ENCODE results near the gene CCBE1.
"Not testable (repeated sequence)": the region's sequence is repeated elsewhere in the genome, so short reads cannot be mapped to it uniquely, and the experiment has no call there.

CCBE1 gene

GRCh38 chr18:59697236-59697932 is at the start of gene CCBE1:
CCBE1 (minus strand) TSS chr18:59697423.
- peaks cover 5% of the 10 kb centered on the region; the same call in 1 of the 2 replicates for H3K4me1 ChIP-seq (ENCODE audit: control insufficient read depth, insufficient read depth, low read length)
- no peak for DNase-seq (ENCODE audit: low read depth, low spot score)
- H3K27me3 ChIP-seq (ENCODE audit: control insufficient read depth, insufficient read depth, low read length): peaks cover 25% of the 10 kb centered on the region; the same call in 1 of the 2 replicates
- no peaks in the 10 kb centered on the region for H3K36me3 ChIP-seq (ENCODE audit: control insufficient read depth, insufficient read depth, low read length)
- no CpG with 5 or more reads among the region's 46 CpGs for WGBS (ENCODE audit: insufficient coverage, insufficient read length)
- H3K4me3 ChIP-seq (ENCODE audit: low read length): peak within 1 kb of the TSS; percentile 44; the same call in 1 of the 2 replicates
- no peaks in the 10 kb centered on the region for H3K9me3 ChIP-seq (ENCODE audit: control insufficient read depth, insufficient read depth, low read length)
- no peak within 1 kb of the TSS for H3K27ac ChIP-seq (ENCODE audit: low read length)

DNA sequence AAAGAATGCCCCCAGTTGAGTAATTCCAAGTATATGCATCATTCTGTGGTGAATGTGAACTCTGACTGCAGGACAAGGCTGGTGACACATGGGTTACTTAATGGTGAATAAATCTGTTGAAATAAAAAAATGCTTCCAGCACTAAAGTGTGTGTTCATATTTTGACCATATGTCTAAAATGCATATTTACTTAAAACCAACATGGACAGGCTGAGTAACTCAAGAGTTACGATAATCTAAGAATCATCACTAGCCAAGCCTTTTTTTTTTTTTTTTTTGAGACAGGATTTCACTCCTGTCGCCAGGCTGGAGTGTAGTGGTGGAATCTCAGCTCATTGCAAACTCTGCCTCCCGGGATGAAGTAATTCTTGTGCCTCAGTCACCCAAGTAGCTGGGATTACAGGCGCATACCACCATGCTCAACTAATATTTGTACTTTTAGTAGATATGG is 47.1 kb upstream of the CCBE1 start:
- DNase-seq (ENCODE audit: low read depth, low spot score): no peak
- Histone ChIP-seq H3K27me3 (ENCODE audit: control insufficient read depth, insufficient read depth, low read length) (no peaks in the 10 kb centered on the region), H3K4me1 (ENCODE audit: control insufficient read depth, insufficient read depth, low read length) (no peaks in the 10 kb centered on the region), H3K27ac (ENCODE audit: low read length) (no peak overlapping the region), H3K9me3 (ENCODE audit: control insufficient read depth, insufficient read depth, low read length) (no peaks in the 10 kb centered on the region), H3K4me3 (ENCODE audit: low read length) (no peak overlapping the region), H3K36me3 (ENCODE audit: control insufficient read depth, insufficient read depth, low read length) (no peaks in the 10 kb centered on the region)
- no CpG with 5 or more reads among the region's 4 CpGs for WGBS (ENCODE audit: insufficient coverage, insufficient read length)

- DNase-seq (ENCODE audit: low read depth, low spot score): no peak
- no CpG with 5 or more reads among the region's 3 CpGs for WGBS (ENCODE audit: insufficient coverage, insufficient read length)
- H3K27ac ChIP-seq (ENCODE audit: low read length): no peak overlapping the region
- no peaks in the 10 kb centered on the region for H3K4me1 ChIP-seq (ENCODE audit: control insufficient read depth, insufficient read depth, low read length)
- H3K4me3 ChIP-seq (ENCODE audit: low read length): no peak overlapping the region
- H3K27me3 ChIP-seq (ENCODE audit: control insufficient read depth, insufficient read depth, low read length): no peaks in the 10 kb centered on the region
- H3K36me3 ChIP-seq (ENCODE audit: control insufficient read depth, insufficient read depth, low read length): no peaks in the 10 kb centered on the region
- no peaks in the 10 kb centered on the region for H3K9me3 ChIP-seq (ENCODE audit: control insufficient read depth, insufficient read depth, low read length)
These were observed 46.3 kb upstream of the CCBE1 start for GRCh38 chr18:59743566-59743965.

GRCh38 chr18:59742325-59743111 is 45.3 kb upstream of the CCBE1 start:
- no peak overlapping the region for H3K27ac ChIP-seq (ENCODE audit: low read length)
- H3K4me1 ChIP-seq (ENCODE audit: control insufficient read depth, insufficient read depth, low read length): no peaks in the 10 kb centered on the region
- no peak for DNase-seq (ENCODE audit: low read depth, low spot score)
- WGBS (ENCODE audit: insufficient coverage, insufficient read length): no CpG with 5 or more reads among the region's 8 CpGs
- no peaks in the 10 kb centered on the region for H3K27me3 ChIP-seq (ENCODE audit: control insufficient read depth, insufficient read depth, low read length)
- H3K4me3 ChIP-seq (ENCODE audit: low read length): no peak overlapping the region
- no peaks in the 10 kb centered on the region for H3K9me3 ChIP-seq (ENCODE audit: control insufficient read depth, insufficient read depth, low read length)
- H3K36me3 ChIP-seq (ENCODE audit: control insufficient read depth, insufficient read depth, low read length): no peaks in the 10 kb centered on the region

- Histone ChIP-seq H3K27me3 (ENCODE audit: control insufficient read depth, insufficient read depth, low read length) (no peaks in the 10 kb centered on the region), H3K9me3 (ENCODE audit: control insufficient read depth, insufficient read depth, low read length) (no peaks in the 10 kb centered on the region), H3K27ac (ENCODE audit: low read length) (no peak overlapping the region), H3K36me3 (ENCODE audit: control insufficient read depth, insufficient read depth, low read length) (no peaks in the 10 kb centered on the region), H3K4me3 (ENCODE audit: low read length) (no peak overlapping the region), H3K4me1 (ENCODE audit: control insufficient read depth, insufficient read depth, low read length) (no peaks in the 10 kb centered on the region)
- DNase-seq (ENCODE audit: low read depth, low spot score): no peak
These were observed 42.9 kb upstream of the CCBE1 start for GRCh38 chr18:59740141-59740540.

DNA sequence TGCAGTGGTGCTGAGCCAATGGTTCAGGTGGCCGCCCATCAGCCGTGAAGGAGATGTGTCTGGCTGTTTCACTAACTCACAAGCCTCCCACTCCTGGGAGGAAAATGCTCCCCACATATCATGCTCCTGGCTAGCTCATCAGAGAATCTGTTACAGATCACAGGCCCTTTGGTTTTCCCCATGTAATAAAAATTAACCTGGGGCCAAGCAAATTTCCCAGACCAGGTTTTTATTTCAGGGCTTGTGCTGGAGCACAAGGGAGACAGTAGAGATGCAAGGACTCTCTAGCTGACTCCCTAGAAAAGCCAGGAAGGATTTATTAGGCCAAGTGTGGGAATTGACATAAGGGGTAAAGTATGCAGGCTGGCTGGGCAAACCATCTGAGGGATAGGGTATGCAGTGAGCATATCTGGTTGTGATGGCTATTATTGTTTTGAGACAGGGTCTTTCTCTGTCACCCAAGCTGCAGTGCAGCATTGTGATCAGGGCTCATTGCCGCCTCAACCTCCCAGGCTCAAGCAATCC is 40.6 kb upstream of the CCBE1 start:
- H3K27ac ChIP-seq (ENCODE audit: low read length): no peak overlapping the region
- H3K36me3 ChIP-seq (ENCODE audit: control insufficient read depth, insufficient read depth, low read length): no peaks in the 10 kb centered on the region
- WGBS (ENCODE audit: insufficient coverage, insufficient read length): no CpG with 5 or more reads among the region's 3 CpGs
- H3K27me3 ChIP-seq (ENCODE audit: control insufficient read depth, insufficient read depth, low read length): no peaks in the 10 kb centered on the region
- no peaks in the 10 kb centered on the region for H3K9me3 ChIP-seq (ENCODE audit: control insufficient read depth, insufficient read depth, low read length)
- no peaks in the 10 kb centered on the region for H3K4me1 ChIP-seq (ENCODE audit: control insufficient read depth, insufficient read depth, low read length)
- H3K4me3 ChIP-seq (ENCODE audit: low read length): no peak overlapping the region
- DNase-seq (ENCODE audit: low read depth, low spot score): no peak

GRCh38 chr18:59737335-59737734 is 40.1 kb upstream of the CCBE1 start:
- no CpG with 5 or more reads among the region's 7 CpGs for WGBS (ENCODE audit: insufficient coverage, insufficient read length)
- DNase-seq (ENCODE audit: low read depth, low spot score); H3K27me3 ChIP-seq (ENCODE audit: control insufficient read depth, insufficient read depth, low read length); H3K9me3 ChIP-seq (ENCODE audit: control insufficient read depth, insufficient read depth, low read length); H3K27ac ChIP-seq (ENCODE audit: low read length); H3K36me3 ChIP-seq (ENCODE audit: control insufficient read depth, insufficient read depth, low read length); H3K4me1 ChIP-seq (ENCODE audit: control insufficient read depth, insufficient read depth, low read length); H3K4me3 ChIP-seq (ENCODE audit: low read length): not testable (repeated sequence)

DNA sequence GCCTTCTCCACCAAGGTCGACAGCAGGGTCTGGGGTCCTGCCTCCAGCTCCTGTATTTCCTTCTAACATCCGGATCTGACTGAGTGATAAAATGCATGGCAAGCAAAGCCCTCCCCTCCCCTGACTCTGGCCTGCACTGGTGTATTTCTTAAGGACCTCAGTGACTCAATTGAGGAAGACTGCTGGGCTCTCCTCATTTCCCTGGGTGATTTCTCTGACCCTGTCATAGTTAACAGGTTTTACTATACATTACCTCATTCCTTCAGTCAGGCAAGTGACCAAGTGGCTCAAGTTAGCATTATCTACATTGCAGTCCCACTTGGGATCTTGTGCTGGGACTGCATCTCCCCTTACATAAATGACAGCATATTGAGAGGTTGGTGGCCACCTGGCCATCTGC is 38.8 kb upstream of the CCBE1 start:
- no CpG with 5 or more reads among the region's 2 CpGs for WGBS (ENCODE audit: insufficient coverage, insufficient read length)
- Histone ChIP-seq H3K4me3 (ENCODE audit: low read length) (no peak overlapping the region), H3K9me3 (ENCODE audit: control insufficient read depth, insufficient read depth, low read length) (no peaks in the 10 kb centered on the region), H3K4me1 (ENCODE audit: control insufficient read depth, insufficient read depth, low read length) (no peaks in the 10 kb centered on the region), H3K27me3 (ENCODE audit: control insufficient read depth, insufficient read depth, low read length) (no peaks in the 10 kb centered on the region), H3K36me3 (ENCODE audit: control insufficient read depth, insufficient read depth, low read length) (no peaks in the 10 kb centered on the region), H3K27ac (ENCODE audit: low read length) (no peak overlapping the region)
- DNase-seq (ENCODE audit: low read depth, low spot score): no peak

- no peak overlapping the region for H3K27ac ChIP-seq (ENCODE audit: low read length)
- no peak overlapping the region for H3K4me3 ChIP-seq (ENCODE audit: low read length)
- no CpG with 5 or more reads among the region's 2 CpGs for WGBS (ENCODE audit: insufficient coverage, insufficient read length)
- H3K27me3 ChIP-seq (ENCODE audit: control insufficient read depth, insufficient read depth, low read length): no peaks in the 10 kb centered on the region
- no peaks in the 10 kb centered on the region for H3K36me3 ChIP-seq (ENCODE audit: control insufficient read depth, insufficient read depth, low read length)
- H3K9me3 ChIP-seq (ENCODE audit: control insufficient read depth, insufficient read depth, low read length): no peaks in the 10 kb centered on the region
- no peak for DNase-seq (ENCODE audit: low read depth, low spot score)
- no peaks in the 10 kb centered on the region for H3K4me1 ChIP-seq (ENCODE audit: control insufficient read depth, insufficient read depth, low read length)
These were observed 38.1 kb upstream of the CCBE1 start for GRCh38 chr18:59735269-59735860.

GRCh38 chr18:59733421-59733820 is 36.2 kb upstream of the CCBE1 start:
- Histone ChIP-seq H3K4me3 (ENCODE audit: low read length) (no peak overlapping the region), H3K36me3 (ENCODE audit: control insufficient read depth, insufficient read depth, low read length) (no peaks in the 10 kb centered on the region), H3K27ac (ENCODE audit: low read length) (no peak overlapping the region), H3K27me3 (ENCODE audit: control insufficient read depth, insufficient read depth, low read length) (no peaks in the 10 kb centered on the region), H3K9me3 (ENCODE audit: control insufficient read depth, insufficient read depth, low read length) (no peaks in the 10 kb centered on the region), H3K4me1 (ENCODE audit: control insufficient read depth, insufficient read depth, low read length) (peaks cover 2% of the 10 kb centered on the region; the same call in 1 of the 2 replicates)
- WGBS (ENCODE audit: insufficient coverage, insufficient read length): no CpG with 5 or more reads among the region's 1 CpG
- no peak for DNase-seq (ENCODE audit: low read depth, low spot score)
